Fibroblast of the aortic adventitia (primary cell): ENCODE results near the gene ATL1. TPM values are rescaled to one million over a fixed set of nuclear protein-coding genes. Genes with fewer than 3 reads are reported as not detected.

Source experiments
- DNase-seq: peaks from one replicate; pipeline ENCODE4 v3.0.0-alpha.2; 2010; ENCODE audit warnings: low read depth
- H3K4me3 ChIP-seq: 2 replicates; pipeline ENCODE4 v1.5.1; 2011; ENCODE audit warnings: low read depth, mild to moderate bottlenecking, control low read depth, low read length, moderate library complexity
- CTCF ChIP-seq: IDR thresholded peaks from 2 replicates; pipeline ENCODE4 v1.5.1; 2011; ENCODE audit warnings: mild to moderate bottlenecking, low read length, control low read depth, inconsistent platforms; ENCODE audit not compliant: insufficient read depth
- total RNA-seq: library from RNA; depleted of rRNA; stranded (reverse); fragments of >200 nt; gene quantifications from 2 replicates; pipeline ENCODE4 v1.2.3, GENCODE V29; 2012; ENCODE audit warnings: low replicate concordance

The ATL1 gene
- total RNA-seq, 1 donor: 10.7 TPM

- DNase-seq: peak; percentile 73
- TF ChIP-seq CTCF: peak; percentile 62
- no peak overlapping the region for H3K4me3 ChIP-seq
Observed at GRCh38 chr14:50599700-50600444, 39.9 kb downstream of the ATL1 start.

GRCh38 chr14:50600849-50601248 is 40.9 kb downstream of the ATL1 start:
- peak; percentile 37 for DNase-seq
- TF ChIP-seq CTCF: no peak
- H3K4me3 ChIP-seq: no peak overlapping the region

GRCh38 chr14:50601394-50601793 is 41.4 kb downstream of the ATL1 start:
- peak; percentile 16 for DNase-seq
- no peak overlapping the region for H3K4me3 ChIP-seq
- TF ChIP-seq CTCF: no peak

- no peak overlapping the region for H3K4me3 ChIP-seq
- TF ChIP-seq CTCF: no peak
- DNase-seq: no peak
Observed at GRCh38 chr14:50602035-50602434, 42.1 kb downstream of the ATL1 start.

- peak; percentile 20 for DNase-seq
- H3K4me3 ChIP-seq: no peak overlapping the region
Observed at GRCh38 chr14:50603565-50603964, 43.6 kb downstream of the ATL1 start.

GRCh38 chr14:50605766-50606165 is 45.8 kb downstream of the ATL1 start:
- peak; percentile 64 for DNase-seq
- no peak overlapping the region for H3K4me3 ChIP-seq
- TF ChIP-seq CTCF: no peak

More at GRCh38 chr14:50603565-50603964, 43.6 kb downstream of the ATL1 start:
- TF ChIP-seq CTCF: no peak

- H3K4me3 ChIP-seq: no peak overlapping the region
- DNase-seq: no peak
- no peak for TF ChIP-seq CTCF
Observed at GRCh38 chr14:50606468-50606867, 46.5 kb downstream of the ATL1 start.
